HFF-Myc (cell line): ENCODE measurements around the gene CMTM6.

Experiments used
- DNase-seq: peaks from one replicate; pipeline ENCODE4 v3.0.0-alpha.2; 2011; ENCODE audit warnings: low read depth; ENCODE audit errors: extremely low read depth
- H3K4me3 ChIP-seq: replicated peaks from 2 replicates; pipeline ENCODE4 v1.5.1; 2011; ENCODE audit warnings: low read depth, mild to moderate bottlenecking, control low read depth, low read length
- CTCF ChIP-seq: IDR thresholded peaks from 2 replicates; pipeline ENCODE4 v1.5.1; 2012; ENCODE audit warnings: mild to moderate bottlenecking, low read depth, low read length, control low read depth; ENCODE audit errors: missing control alignments

CMTM6 gene

GRCh38 chr3:32510075-32510724, 7.5 kb upstream of the CMTM6 start:
- H3K4me3 ChIP-seq: no peak overlapping the region
- peak; percentile 69 for TF ChIP-seq CTCF
- peak; percentile 41 for DNase-seq

- TF ChIP-seq CTCF: no peak
- peak; percentile 61 for DNase-seq
- H3K4me3 ChIP-seq: no peak overlapping the region
These were observed 6.1 kb upstream of the CMTM6 start for GRCh38 chr3:32508711-32509110.

- TF ChIP-seq CTCF: no peak
- DNase-seq: no peak
- H3K4me3 ChIP-seq: no peak overlapping the region
These were observed 3.8 kb upstream of the CMTM6 start for GRCh38 chr3:32506466-32506865.

- DNase-seq: no peak
- peak overlapping the region; percentile 78 for H3K4me3 ChIP-seq
- TF ChIP-seq CTCF: no peak
These were observed 264 bp upstream of the CMTM6 start for GRCh38 chr3:32502946-32503286.

- no peak for DNase-seq
- H3K4me3 ChIP-seq: peak overlapping the region; percentile 78
- TF ChIP-seq CTCF: no peak
These were observed 902 bp downstream of the CMTM6 start for GRCh38 chr3:32501783-32502117.

GRCh38 chr3:32500880-32501782, 1.5 kb downstream of the CMTM6 start:
- no peak for DNase-seq
- peak overlapping the region; percentile 78 for H3K4me3 ChIP-seq
- no peak for TF ChIP-seq CTCF
